ENCODE data around the gene KRT83. TPM values are rescaled to one million over a fixed set of nuclear protein-coding genes. Genes with fewer than 3 reads are reported as not detected.

Gene KRT83
- total and polyA plus RNA-seq, 10 of the 15 experiments (the other 5 are each of a cell fraction or from before 2014, with no cell fraction given), result not detected

GRCh38 chr12:52313926-52314325 is 7.3 kb downstream of the KRT83 start:
- Histone ChIP-seq H3K4me2 (ENCODE audit: control insufficient read depth, insufficient read depth) (no peak overlapping the region), H3K36me3 (ENCODE audit: control insufficient read depth in 2 of 2, insufficient read depth in 2 of 2, low read length in 1 of 2) (no peaks in the 10 kb centered on the region), H3K4me1 (ENCODE audit: control insufficient read depth, insufficient read depth, low read length) (no peaks in the 10 kb centered on the region), H4K20me1 (ENCODE audit: control insufficient read depth, insufficient read depth) (no peaks in the 10 kb centered on the region), H3K27ac (ENCODE audit: control insufficient read depth, insufficient read depth) (no peak overlapping the region), H3K9ac (ENCODE audit: control insufficient read depth, insufficient read depth, low read length) (no peak overlapping the region), H3K27me3 (replicated peaks in 1 of 2; ENCODE audit: control insufficient read depth in 2 of 2, insufficient read depth in 2 of 2, low read length in 1 of 2) (peaks cover 7 to 17% of the 10 kb centered on the region in 2 experiments; a peak in 3 of 4 replicates), H3K79me2 (ENCODE audit: control insufficient read depth, insufficient read depth, low read length) (no peaks in the 10 kb centered on the region), H3K9me3 (replicated peaks; ENCODE audit: control insufficient read depth, insufficient read depth, low read length) (no peaks in the 10 kb centered on the region), H2AFZ (ENCODE audit: control insufficient read depth, low read depth, low read length) (no peak overlapping the region), H3K4me3 (no peak overlapping the region)
- SMC1A ChIA-PET (ENCODE audit: uncharacterized antibody, unreplicated experiment), result no interaction called here
- POLR2A ChIA-PET, result no interaction called here
- 27% methylated on average over 9 of the region's 9 CpGs for WGBS (ENCODE audit: insufficient coverage, insufficient replicate concordance, low lambda C conversion rate, missing lambda C conversion rate)
- ATAC-seq (no peak), FAIRE-seq (no peak), DNase-seq (ENCODE audit: low read depth, low spot score) (no peak)
- BruUV-seq (replicated peaks), result no TSS peak
- in situ Hi-C loops (cut with MboI) (no loop called here), intact Hi-C loops (cut with micrococcal nuclease; ENCODE audit: unreplicated experiment) (no loop called here)
- CTCF ChIA-PET, result interaction anchor here (1.4 kb wide), 1 partner anchor 35 kb away, joined by 4 read pairs; no protein-coding TSS in a partner anchor
- TF ChIP-seq POU2F2 (IDR thresholded peaks at IDR 0.05; ENCODE audit: borderline replicate concordance, low read depth, low read length) (no peak), MEF2B (IDR thresholded peaks at IDR 0.05; ENCODE audit: partially characterized antibody, poor library complexity, severe bottlenecking) (no peak), HDGF (IDR thresholded peaks at IDR 0.05) (no peak), BCL11A (IDR thresholded peaks at IDR 0.05; ENCODE audit: low read depth, low read length) (no peak), TBL1XR1 (IDR thresholded peaks at IDR 0.05; ENCODE audit: low read depth, low read length) (no peak), USF1 (IDR thresholded peaks at IDR 0.05; ENCODE audit: borderline replicate concordance, extremely low read length, insufficient read depth, low read depth, low read length) (no peak), CHD1 (IDR thresholded peaks at IDR 0.05; ENCODE audit: low read depth, low read length) (no peak), IKZF2 (IDR thresholded peaks at IDR 0.05) (no peak), STAT3 (IDR thresholded peaks at IDR 0.05; ENCODE audit: low read depth, low read length) (no peak), GATAD2B (conservative IDR thresholded peaks at IDR 0.05; ENCODE audit: low read depth) (no peak), NR2C1 (IDR thresholded peaks at IDR 0.05) (no peak)
- TF ChIP-seq, protein P1, sequence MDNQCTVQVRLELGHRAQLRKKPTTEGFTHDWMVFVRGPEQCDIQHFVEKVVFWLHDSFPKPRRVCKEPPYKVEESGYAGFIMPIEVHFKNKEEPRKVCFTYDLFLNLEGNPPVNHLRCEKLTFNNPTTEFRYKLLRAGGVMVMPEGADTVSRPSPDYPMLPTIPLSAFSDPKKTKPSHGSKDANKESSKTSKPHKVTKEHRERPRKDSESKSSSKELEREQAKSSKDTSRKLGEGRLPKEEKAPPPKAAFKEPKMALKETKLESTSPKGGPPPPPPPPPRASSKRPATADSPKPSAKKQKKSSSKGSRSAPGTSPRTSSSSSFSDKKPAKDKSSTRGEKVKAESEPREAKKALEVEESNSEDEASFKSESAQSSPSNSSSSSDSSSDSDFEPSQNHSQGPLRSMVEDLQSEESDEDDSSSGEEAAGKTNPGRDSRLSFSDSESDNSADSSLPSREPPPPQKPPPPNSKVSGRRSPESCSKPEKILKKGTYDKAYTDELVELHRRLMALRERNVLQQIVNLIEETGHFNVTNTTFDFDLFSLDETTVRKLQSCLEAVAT (IDR thresholded peaks at IDR 0.05), result no peak
- RAD21 ChIA-PET (ENCODE audit: unreplicated experiment), result no interaction called here

All from GM12878 (cell line).